Measurements from ENCODE around the gene HSD3B1. TPM values are rescaled to one million over a fixed set of nuclear protein-coding genes. Genes with fewer than 3 reads are reported as not detected.

The HSD3B1 gene
- total RNA-seq, 6 experiments from 2014 or later = not detected

DNA sequence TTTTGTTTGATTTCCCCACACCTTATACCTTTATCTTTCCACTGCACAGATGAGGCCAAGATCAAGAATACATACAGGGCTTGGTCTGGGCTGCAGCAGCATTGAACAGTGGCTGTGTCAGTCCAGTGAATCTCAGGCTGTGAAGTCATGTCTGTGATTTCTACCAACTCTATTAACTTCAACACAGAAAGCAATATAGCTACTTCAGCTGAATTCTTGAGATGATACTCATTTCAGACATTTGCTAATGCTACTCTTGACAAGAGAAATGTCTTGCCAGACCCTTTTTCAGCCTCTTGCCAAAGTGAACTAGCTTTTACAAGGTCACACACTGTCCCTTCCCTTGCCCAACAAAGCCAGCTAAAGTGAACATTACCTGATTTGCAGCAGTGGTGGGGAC lies 25.1 kb upstream of the HSD3B1 start:
- H3K4me3 Mint-ChIP-seq = no peak overlapping the region
- no peak overlapping the region for H3K27ac Mint-ChIP-seq
- no peaks in the 10 kb centered on the region for H3K9me3 Mint-ChIP-seq
- H3K27me3 Mint-ChIP-seq (ENCODE audit: insufficient read depth) = peaks cover 22% of the 10 kb centered on the region
- no peak for DNase-seq
- H3K4me1 Mint-ChIP-seq (ENCODE audit: low read depth) = no peaks in the 10 kb centered on the region
- TF ChIP-seq, protein P1, sequence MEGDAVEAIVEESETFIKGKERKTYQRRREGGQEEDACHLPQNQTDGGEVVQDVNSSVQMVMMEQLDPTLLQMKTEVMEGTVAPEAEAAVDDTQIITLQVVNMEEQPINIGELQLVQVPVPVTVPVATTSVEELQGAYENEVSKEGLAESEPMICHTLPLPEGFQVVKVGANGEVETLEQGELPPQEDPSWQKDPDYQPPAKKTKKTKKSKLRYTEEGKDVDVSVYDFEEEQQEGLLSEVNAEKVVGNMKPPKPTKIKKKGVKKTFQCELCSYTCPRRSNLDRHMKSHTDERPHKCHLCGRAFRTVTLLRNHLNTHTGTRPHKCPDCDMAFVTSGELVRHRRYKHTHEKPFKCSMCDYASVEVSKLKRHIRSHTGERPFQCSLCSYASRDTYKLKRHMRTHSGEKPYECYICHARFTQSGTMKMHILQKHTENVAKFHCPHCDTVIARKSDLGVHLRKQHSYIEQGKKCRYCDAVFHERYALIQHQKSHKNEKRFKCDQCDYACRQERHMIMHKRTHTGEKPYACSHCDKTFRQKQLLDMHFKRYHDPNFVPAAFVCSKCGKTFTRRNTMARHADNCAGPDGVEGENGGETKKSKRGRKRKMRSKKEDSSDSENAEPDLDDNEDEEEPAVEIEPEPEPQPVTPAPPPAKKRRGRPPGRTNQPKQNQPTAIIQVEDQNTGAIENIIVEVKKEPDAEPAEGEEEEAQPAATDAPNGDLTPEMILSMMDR (IDR thresholded peaks at IDR 0.05) = no peak
- no peaks in the 10 kb centered on the region for H3K36me3 Mint-ChIP-seq (ENCODE audit: low read depth)

DNA sequence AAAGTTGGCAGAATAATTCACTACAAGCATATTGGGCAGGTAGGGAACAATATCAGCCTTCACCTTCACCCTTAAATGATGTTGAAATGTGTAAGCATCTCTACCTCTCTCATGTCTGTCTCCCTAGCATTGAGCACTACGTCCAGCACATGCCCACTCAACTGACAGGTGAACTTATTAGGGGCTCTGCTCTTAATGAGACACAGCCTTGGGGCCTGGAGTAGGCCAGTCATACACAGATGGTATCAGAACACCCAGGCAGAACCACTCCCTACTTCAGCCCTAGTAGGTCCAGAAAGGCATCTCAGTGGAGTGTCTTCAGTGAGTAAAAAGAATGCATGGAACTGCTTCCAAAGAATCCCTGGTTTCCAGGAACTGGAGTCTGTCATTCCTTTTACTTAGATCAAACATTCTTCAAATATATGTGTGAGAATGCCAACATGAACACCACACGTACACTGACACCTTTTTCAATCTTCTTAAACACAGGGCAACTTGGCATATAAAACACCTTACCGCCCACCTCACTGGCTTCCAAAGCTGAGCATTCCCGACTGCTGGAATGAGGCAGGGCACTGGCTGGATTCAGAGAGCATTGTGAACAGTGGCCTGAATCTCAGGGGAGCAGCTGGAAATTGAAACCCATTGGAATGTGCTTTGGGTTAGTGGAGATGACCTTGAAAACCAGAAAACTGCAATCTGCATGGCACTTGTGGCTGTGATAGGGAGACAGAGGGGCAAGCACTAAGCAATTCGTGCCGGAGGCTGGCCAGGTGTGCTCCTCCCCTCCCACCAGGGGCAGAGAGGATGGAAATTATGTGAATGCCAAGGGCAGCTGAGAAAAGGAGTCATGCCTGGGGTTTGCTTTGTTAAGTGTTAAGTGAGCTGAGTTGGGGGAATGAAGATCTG lies 24.2 kb upstream of the HSD3B1 start:
- peaks cover 22% of the 10 kb centered on the region for H3K27me3 Mint-ChIP-seq (ENCODE audit: insufficient read depth)
- no peaks in the 10 kb centered on the region for H3K4me1 Mint-ChIP-seq (ENCODE audit: low read depth)

DNA sequence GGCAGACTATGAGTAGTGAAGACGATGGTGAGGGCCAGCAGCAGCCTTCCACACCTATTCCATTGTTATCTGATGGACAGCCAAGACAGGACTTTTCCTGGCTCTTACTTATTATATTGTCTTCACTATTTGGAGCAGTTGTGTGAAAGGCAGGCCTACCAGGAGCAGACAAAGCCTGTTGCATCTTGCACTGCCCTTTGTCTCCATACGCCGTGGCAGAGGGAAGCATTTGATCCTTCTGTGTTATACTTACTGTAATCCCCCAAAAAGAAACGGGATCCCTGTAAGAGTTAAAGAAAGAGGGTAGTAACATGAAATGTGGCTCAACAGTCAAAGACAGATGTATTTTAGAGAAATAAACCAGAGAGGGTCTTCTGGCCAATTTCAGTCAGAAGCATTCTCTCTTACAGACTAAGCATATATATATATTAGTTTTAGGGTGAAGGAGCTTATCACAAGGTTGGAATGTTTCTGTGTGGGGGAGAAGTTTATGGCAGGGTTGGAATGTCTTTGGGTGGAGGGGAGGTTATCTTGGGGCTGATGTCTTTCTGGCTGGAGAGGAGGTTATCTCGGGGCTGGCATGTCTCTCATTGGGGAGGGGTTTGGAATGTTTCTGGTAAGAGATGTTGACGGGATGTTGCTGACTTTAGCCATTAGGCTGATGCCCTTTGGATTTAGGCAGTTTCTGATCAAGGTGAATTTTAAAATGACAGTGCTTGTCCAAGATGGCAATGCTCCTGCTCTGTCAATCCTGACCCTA lies 23.4 kb upstream of the HSD3B1 start:
- Mint-ChIP-seq H3K27ac (no peak overlapping the region), H3K9me3 (no peaks in the 10 kb centered on the region)

More for the DNA sequence above, 24.2 kb upstream of the HSD3B1 start:
- no peaks in the 10 kb centered on the region for H3K36me3 Mint-ChIP-seq (ENCODE audit: low read depth)
- H3K9me3 Mint-ChIP-seq = no peaks in the 10 kb centered on the region
- no peak for DNase-seq
- TF ChIP-seq, protein P1 (IDR thresholded peaks at IDR 0.05) = no peak
- H3K4me3 Mint-ChIP-seq = no peak overlapping the region
- no peak overlapping the region for H3K27ac Mint-ChIP-seq

DNA sequence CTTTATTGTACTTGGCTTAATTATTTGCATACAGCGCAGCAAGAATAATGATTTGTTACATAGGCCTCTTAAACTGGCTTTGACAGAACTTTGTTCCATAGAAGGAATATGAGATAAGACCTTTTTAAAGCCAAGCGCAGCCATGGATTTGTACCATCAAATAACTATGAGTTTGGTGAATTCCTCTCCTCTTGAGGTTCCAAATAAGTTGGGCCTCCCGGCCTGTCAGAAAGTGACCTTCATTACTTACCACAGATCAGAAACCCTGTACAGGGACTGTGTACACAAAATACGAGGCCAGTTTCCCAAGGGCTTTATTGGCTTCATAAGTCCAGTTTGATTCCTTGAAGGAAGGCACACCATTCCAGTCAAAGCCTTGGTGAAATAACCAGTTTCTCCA lies 21.8 kb upstream of the HSD3B1 start:
- Mint-ChIP-seq H3K4me1 (ENCODE audit: low read depth) (no peaks in the 10 kb centered on the region), H3K36me3 (ENCODE audit: low read depth) (no peaks in the 10 kb centered on the region), H3K27ac (no peak overlapping the region), H3K9me3 (no peaks in the 10 kb centered on the region), H3K27me3 (ENCODE audit: insufficient read depth) (peaks cover 22% of the 10 kb centered on the region), H3K4me3 (no peak overlapping the region)
- TF ChIP-seq, protein P1 (IDR thresholded peaks at IDR 0.05) = no peak
- no peak for DNase-seq

More for the DNA sequence above, 23.4 kb upstream of the HSD3B1 start:
- Mint-ChIP-seq H3K4me1 (ENCODE audit: low read depth) (no peaks in the 10 kb centered on the region), H3K4me3 (no peak overlapping the region), H3K27me3 (ENCODE audit: insufficient read depth) (peaks cover 24% of the 10 kb centered on the region), H3K36me3 (ENCODE audit: low read depth) (no peaks in the 10 kb centered on the region)
- TF ChIP-seq, protein P1 (IDR thresholded peaks at IDR 0.05) = no peak
- no peak for DNase-seq

DNA sequence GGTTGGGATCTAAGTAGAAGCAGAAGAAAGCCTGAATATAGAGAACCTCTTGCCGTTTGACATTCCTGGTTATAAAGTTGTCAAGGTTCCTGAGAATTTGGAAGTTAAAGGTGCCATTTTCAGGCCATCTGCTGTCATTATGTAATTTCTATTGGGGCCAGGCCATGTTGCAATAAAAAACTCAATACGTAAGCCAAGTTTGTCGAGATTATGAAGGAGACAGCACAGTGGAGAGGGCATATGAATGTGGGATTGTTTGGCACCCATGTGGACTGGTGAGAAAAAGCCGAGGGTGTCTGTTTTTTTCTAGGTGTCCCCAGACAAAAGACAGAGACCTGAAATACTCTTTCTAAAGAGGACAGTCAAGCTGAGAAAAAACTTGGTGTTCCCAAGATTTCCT lies 18.8 kb upstream of the HSD3B1 start:
- Mint-ChIP-seq H3K9me3 (no peaks in the 10 kb centered on the region), H3K27me3 (ENCODE audit: insufficient read depth) (peaks cover 9% of the 10 kb centered on the region), H3K4me1 (ENCODE audit: low read depth) (no peaks in the 10 kb centered on the region), H3K27ac (no peak overlapping the region), H3K4me3 (no peak overlapping the region), H3K36me3 (ENCODE audit: low read depth) (no peaks in the 10 kb centered on the region)
- no peak for DNase-seq
- TF ChIP-seq, protein P1 (IDR thresholded peaks at IDR 0.05) = no peak
